ENCODE measurements around the gene TBC1D19. TPM values are rescaled to one million over a fixed set of nuclear protein-coding genes. Genes with fewer than 3 reads are reported as not detected.

The TBC1D19 gene
- total RNA-seq, 1 donor, result 67.1 TPM

DNA sequence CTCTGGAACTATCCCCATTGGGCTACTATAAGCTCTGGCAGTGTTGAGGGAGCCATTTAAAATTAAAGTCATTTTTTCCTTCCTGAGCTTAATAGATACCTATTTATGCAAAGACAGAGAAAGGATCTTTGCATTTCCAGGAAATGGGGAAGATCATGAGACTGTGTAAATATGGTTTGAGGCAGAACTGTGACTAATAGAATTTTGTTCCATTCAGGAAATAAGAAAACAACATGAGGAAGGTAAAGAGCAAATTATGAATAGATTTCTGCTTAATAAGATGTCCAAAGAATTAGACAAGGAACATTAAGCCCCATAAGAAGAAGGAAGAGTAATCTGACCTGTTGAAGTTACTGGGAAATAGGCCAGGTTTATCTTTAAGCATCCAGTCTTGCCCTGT, 17.8 kb upstream of the TBC1D19 start:
- TF ChIP-seq, protein P1, sequence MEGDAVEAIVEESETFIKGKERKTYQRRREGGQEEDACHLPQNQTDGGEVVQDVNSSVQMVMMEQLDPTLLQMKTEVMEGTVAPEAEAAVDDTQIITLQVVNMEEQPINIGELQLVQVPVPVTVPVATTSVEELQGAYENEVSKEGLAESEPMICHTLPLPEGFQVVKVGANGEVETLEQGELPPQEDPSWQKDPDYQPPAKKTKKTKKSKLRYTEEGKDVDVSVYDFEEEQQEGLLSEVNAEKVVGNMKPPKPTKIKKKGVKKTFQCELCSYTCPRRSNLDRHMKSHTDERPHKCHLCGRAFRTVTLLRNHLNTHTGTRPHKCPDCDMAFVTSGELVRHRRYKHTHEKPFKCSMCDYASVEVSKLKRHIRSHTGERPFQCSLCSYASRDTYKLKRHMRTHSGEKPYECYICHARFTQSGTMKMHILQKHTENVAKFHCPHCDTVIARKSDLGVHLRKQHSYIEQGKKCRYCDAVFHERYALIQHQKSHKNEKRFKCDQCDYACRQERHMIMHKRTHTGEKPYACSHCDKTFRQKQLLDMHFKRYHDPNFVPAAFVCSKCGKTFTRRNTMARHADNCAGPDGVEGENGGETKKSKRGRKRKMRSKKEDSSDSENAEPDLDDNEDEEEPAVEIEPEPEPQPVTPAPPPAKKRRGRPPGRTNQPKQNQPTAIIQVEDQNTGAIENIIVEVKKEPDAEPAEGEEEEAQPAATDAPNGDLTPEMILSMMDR (IDR thresholded peaks at IDR 0.05; ENCODE audit: insufficient read depth, low read length), result no peak
- no peak for DNase-seq (ENCODE audit: low read depth)
- no peak overlapping the region for H3K4me3 ChIP-seq (ENCODE audit: low read depth, low read length)

GRCh38 chr4:26568446-26568994, 15.4 kb upstream of the TBC1D19 start:
- TF ChIP-seq, protein P1 (IDR thresholded peaks at IDR 0.05; ENCODE audit: insufficient read depth, low read length), result no peak
- no peak overlapping the region for H3K4me3 ChIP-seq (ENCODE audit: low read depth, low read length)
- DNase-seq (ENCODE audit: low read depth), result peak; percentile 91

- DNase-seq (ENCODE audit: low read depth), result peak; percentile 66
- no peak overlapping the region for H3K4me3 ChIP-seq (ENCODE audit: low read depth, low read length)
- TF ChIP-seq, protein P1 (IDR thresholded peaks at IDR 0.05; ENCODE audit: insufficient read depth, low read length), result no peak
These were observed 13.3 kb upstream of the TBC1D19 start for GRCh38 chr4:26570596-26570995.

DNA sequence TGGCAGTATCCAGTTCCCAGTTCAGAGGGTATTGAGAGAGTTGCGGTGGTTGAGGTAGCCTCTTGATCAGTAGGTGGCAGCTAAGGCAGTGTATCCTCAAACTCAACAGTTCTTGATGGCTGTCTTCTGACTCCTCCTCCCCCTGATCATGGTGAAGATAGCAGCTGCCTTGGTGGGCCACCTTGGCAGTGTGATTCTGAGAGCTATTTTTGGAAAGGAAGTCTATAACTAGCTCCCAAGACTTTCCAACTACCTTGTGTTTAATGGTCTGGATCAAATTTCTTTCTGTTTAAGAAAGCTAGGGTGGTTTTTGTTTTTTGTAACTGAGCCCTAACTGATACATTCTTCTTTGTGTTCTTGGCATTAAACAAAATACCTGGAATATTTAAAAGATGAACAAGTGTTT, 10.5 kb upstream of the TBC1D19 start:
- TF ChIP-seq, protein P1 (IDR thresholded peaks at IDR 0.05; ENCODE audit: insufficient read depth, low read length), result no peak
- H3K4me3 ChIP-seq (ENCODE audit: low read depth, low read length), result no peak overlapping the region
- DNase-seq (ENCODE audit: low read depth), result peak; percentile 20

GRCh38 chr4:26574563-26574962, 9.3 kb upstream of the TBC1D19 start:
- no peak for DNase-seq (ENCODE audit: low read depth)
- TF ChIP-seq, protein P1 (IDR thresholded peaks at IDR 0.05; ENCODE audit: insufficient read depth, low read length), result no peak
- H3K4me3 ChIP-seq (ENCODE audit: low read depth, low read length), result no peak overlapping the region

DNA sequence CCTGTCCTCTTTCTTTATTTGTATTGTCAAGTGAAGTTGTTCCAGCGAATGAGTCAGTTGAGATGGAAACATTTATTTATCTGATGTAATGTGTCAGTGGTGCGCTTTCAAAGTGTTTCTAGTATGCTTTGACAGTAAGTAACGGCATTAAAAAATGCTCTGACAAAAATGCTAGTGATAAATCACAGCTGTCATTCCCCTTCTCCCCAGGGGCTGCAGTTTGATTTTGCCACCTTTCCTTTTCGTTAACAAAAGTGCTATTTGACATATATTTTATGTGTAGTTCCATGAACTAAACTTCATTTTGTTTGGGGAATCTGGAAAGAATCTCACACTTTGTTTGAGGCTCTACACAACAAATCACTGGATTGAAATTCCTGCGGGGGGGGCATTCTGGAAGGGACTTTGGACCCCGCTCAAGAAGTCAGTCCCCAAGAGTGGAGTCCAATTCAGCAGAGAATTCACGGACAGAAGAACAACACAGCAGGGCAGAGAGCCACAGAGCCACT, 7.6 kb upstream of the TBC1D19 start:
- peak; percentile 80 for DNase-seq (ENCODE audit: low read depth)

More for the DNA sequence above, 7.6 kb upstream of the TBC1D19 start:
- no peak overlapping the region for H3K4me3 ChIP-seq (ENCODE audit: low read depth, low read length)
- TF ChIP-seq, protein P1 (IDR thresholded peaks at IDR 0.05; ENCODE audit: insufficient read depth, low read length), result no peak

Data from fibroblast of the aortic adventitia (primary cell).